ENCODE measurements around the gene SETD7. TPM values are rescaled to one million over a fixed set of nuclear protein-coding genes. Genes with fewer than 3 reads are reported as not detected.
"Not testable (repeated sequence)": the region's sequence is repeated elsewhere in the genome, so short reads cannot be mapped to it uniquely, and the experiment has no call there.

Gene SETD7
- total RNA-seq, 2 donors from 2014 or later, result 74.7 to 101 TPM

- ATAC-seq (ENCODE audit: insufficient number of reproducible peaks, low FRiP score, low read depth), result no peak
- H3K36me3 ChIP-seq, result peaks cover 11% of the 10 kb centered on the region
- no peak for DNase-seq (ENCODE audit: low spot score)
- no peak overlapping the region for H3K4me3 ChIP-seq
- TF ChIP-seq, protein P1, sequence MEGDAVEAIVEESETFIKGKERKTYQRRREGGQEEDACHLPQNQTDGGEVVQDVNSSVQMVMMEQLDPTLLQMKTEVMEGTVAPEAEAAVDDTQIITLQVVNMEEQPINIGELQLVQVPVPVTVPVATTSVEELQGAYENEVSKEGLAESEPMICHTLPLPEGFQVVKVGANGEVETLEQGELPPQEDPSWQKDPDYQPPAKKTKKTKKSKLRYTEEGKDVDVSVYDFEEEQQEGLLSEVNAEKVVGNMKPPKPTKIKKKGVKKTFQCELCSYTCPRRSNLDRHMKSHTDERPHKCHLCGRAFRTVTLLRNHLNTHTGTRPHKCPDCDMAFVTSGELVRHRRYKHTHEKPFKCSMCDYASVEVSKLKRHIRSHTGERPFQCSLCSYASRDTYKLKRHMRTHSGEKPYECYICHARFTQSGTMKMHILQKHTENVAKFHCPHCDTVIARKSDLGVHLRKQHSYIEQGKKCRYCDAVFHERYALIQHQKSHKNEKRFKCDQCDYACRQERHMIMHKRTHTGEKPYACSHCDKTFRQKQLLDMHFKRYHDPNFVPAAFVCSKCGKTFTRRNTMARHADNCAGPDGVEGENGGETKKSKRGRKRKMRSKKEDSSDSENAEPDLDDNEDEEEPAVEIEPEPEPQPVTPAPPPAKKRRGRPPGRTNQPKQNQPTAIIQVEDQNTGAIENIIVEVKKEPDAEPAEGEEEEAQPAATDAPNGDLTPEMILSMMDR (IDR thresholded peaks at IDR 0.05), result no peak
- no peaks in the 10 kb centered on the region for H3K27me3 ChIP-seq (replicated peaks; ENCODE audit: insufficient read depth)
- no peaks in the 10 kb centered on the region for H3K9me3 ChIP-seq
- no peak overlapping the region for H3K27ac ChIP-seq
- H3K4me1 ChIP-seq (ENCODE audit: control insufficient read depth in 1 of 2, low read depth in 2 of 2), result peaks cover 0 to 27% of the 10 kb centered on the region in 2 donors
These were observed 85.7 kb downstream of the SETD7 start for GRCh38 chr4:139470295-139470694.

DNA sequence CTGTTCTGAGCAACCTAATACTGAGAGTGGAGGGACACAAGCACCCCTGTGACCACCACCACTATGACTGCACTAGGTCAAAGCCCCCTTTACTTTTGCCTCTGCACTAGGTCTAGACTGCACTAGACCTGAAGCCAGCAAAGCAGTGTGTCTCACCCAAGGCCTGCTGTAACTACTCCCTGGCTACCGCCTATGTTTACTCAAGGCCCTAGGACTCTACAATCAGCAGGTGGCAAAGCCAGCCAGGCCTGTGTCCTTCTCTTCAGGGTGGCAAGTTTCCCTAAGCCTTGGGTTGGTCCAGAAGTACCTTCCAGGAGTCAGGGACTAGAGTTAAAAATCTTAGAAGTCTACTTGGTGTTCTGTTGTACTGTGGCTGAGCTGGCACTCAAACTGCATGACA, 86.2 kb downstream of the SETD7 start:
- Histone ChIP-seq H3K27me3 (replicated peaks; ENCODE audit: insufficient read depth) (no peaks in the 10 kb centered on the region), H3K4me1 (ENCODE audit: control insufficient read depth in 1 of 2, low read depth in 2 of 2) (peaks cover 0 to 27% of the 10 kb centered on the region in 2 donors), H3K4me3 (no peak overlapping the region), H3K9me3 (no peaks in the 10 kb centered on the region), H3K36me3 (peaks cover 11% of the 10 kb centered on the region), H3K27ac (no peak overlapping the region)
- DNase-seq (ENCODE audit: low spot score), result no peak
- TF ChIP-seq, protein P1 (IDR thresholded peaks at IDR 0.05), result no peak
- no peak for ATAC-seq (ENCODE audit: insufficient number of reproducible peaks, low FRiP score, low read depth)

GRCh38 chr4:139469216-139469615, 86.8 kb downstream of the SETD7 start:
- TF ChIP-seq, protein P1 (IDR thresholded peaks at IDR 0.05), result no peak
- no peak for ATAC-seq (ENCODE audit: insufficient number of reproducible peaks, low FRiP score, low read depth)

GRCh38 chr4:139468756-139469155, 87.3 kb downstream of the SETD7 start:
- not testable (repeated sequence) for H3K27ac ChIP-seq; DNase-seq (ENCODE audit: low spot score); ATAC-seq (ENCODE audit: insufficient number of reproducible peaks, low FRiP score, low read depth); H3K9me3 ChIP-seq; H3K27me3 ChIP-seq (replicated peaks; ENCODE audit: insufficient read depth); H3K4me3 ChIP-seq
- peaks cover 0 to 30% of the 10 kb centered on the region in 2 donors for H3K4me1 ChIP-seq (ENCODE audit: control insufficient read depth in 1 of 2, low read depth in 2 of 2)
- H3K36me3 ChIP-seq, result peaks cover 11% of the 10 kb centered on the region

More at GRCh38 chr4:139469216-139469615, 86.8 kb downstream of the SETD7 start:
- no peaks in the 10 kb centered on the region for H3K27me3 ChIP-seq (replicated peaks; ENCODE audit: insufficient read depth)
- no peaks in the 10 kb centered on the region for H3K9me3 ChIP-seq
- H3K36me3 ChIP-seq, result peaks cover 11% of the 10 kb centered on the region
- H3K27ac ChIP-seq, result no peak overlapping the region
- no peak for DNase-seq (ENCODE audit: low spot score)
- no peak overlapping the region for H3K4me3 ChIP-seq
- peaks cover 0 to 27% of the 10 kb centered on the region in 2 donors for H3K4me1 ChIP-seq (ENCODE audit: control insufficient read depth in 1 of 2, low read depth in 2 of 2)

GRCh38 chr4:139465922-139466321, 90.1 kb downstream of the SETD7 start:
- H3K9me3 ChIP-seq, result no peaks in the 10 kb centered on the region
- TF ChIP-seq, protein P1 (IDR thresholded peaks at IDR 0.05), result no peak
- H3K4me3 ChIP-seq, result no peak overlapping the region
- ATAC-seq (ENCODE audit: insufficient number of reproducible peaks, low FRiP score, low read depth) (no peak), DNase-seq (ENCODE audit: low spot score) (no peak)
- peaks cover 2 to 37% of the 10 kb centered on the region in 2 donors for H3K4me1 ChIP-seq (ENCODE audit: control insufficient read depth in 1 of 2, low read depth in 2 of 2)
- H3K27me3 ChIP-seq (replicated peaks; ENCODE audit: insufficient read depth), result no peaks in the 10 kb centered on the region
- no peaks in the 10 kb centered on the region for H3K36me3 ChIP-seq
- H3K27ac ChIP-seq, result no peak overlapping the region

- not testable (repeated sequence) for H3K27ac ChIP-seq; ATAC-seq (ENCODE audit: insufficient number of reproducible peaks, low FRiP score, low read depth); H3K27me3 ChIP-seq (replicated peaks; ENCODE audit: insufficient read depth); DNase-seq (ENCODE audit: low spot score); H3K4me3 ChIP-seq; H3K9me3 ChIP-seq; H3K36me3 ChIP-seq
- peaks cover 12 to 34% of the 10 kb centered on the region in 2 donors for H3K4me1 ChIP-seq (ENCODE audit: control insufficient read depth in 1 of 2, low read depth in 2 of 2)
These were observed 91.5 kb downstream of the SETD7 start for GRCh38 chr4:139464512-139464911.

All from thoracic aorta (tissue), 2 donors.